ENCODE results near the gene IL10RB.
"Not testable (repeated sequence)": the region's sequence is repeated elsewhere in the genome, so short reads cannot be mapped to it uniquely, and the experiment has no call there.

The IL10RB gene

DNA sequence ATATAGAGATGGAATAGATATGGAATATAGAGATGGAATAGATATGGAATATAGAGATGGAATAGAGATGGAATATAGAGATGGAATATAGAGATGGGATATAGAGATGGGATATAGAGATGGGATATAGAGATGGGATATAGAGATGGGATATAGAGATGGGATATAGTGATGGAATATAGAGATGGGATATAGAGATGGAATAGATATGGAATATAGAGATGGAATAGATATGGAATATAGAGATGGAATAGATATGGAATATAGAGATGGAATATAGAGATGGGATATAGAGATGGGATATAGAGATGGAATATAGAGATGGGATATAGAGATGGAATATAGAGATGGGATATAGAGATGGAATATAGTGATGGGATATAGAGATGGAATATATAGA, 57.4 kb downstream of the IL10RB start:
- H3K4me3 ChIP-seq (ENCODE audit: control insufficient read depth in 1 of 7, extremely low read depth in 1 of 7, insufficient read depth in 4 of 7, low read depth in 2 of 7, low read length in 6 of 7): peak overlapping the region in 3 of 7 experiments; percentile 85 to 98 (median 93)
- POLR2A ChIA-PET; DNase-seq; CTCF ChIA-PET; H3K9me3 ChIP-seq (ENCODE audit: control extremely low read depth in 1 of 5, control insufficient read depth in 4 of 5, insufficient read depth in 2 of 5, low read depth in 1 of 5, low read length in 4 of 5); H3K27ac ChIP-seq (ENCODE audit: insufficient read depth in 1 of 2, low read depth in 1 of 2, low read length in 2 of 2, poor library complexity in 1 of 2, severe bottlenecking in 2 of 2); H3K36me3 ChIP-seq (ENCODE audit: control insufficient read depth in 4 of 4, insufficient read depth in 4 of 4, low read length in 3 of 4); H3K27me3 ChIP-seq (replicated peaks in 2 of 5; ENCODE audit: control insufficient read depth in 4 of 5, insufficient read depth in 5 of 5, low read length in 4 of 5): not testable (repeated sequence)
- H3K4me1 ChIP-seq (ENCODE audit: control extremely low read depth in 1 of 4, control insufficient read depth in 4 of 4, insufficient read depth in 4 of 4, low read length in 3 of 4): peaks cover 10 to 26% (median 13%) of the 10 kb centered on the region in 4 experiments

DNA sequence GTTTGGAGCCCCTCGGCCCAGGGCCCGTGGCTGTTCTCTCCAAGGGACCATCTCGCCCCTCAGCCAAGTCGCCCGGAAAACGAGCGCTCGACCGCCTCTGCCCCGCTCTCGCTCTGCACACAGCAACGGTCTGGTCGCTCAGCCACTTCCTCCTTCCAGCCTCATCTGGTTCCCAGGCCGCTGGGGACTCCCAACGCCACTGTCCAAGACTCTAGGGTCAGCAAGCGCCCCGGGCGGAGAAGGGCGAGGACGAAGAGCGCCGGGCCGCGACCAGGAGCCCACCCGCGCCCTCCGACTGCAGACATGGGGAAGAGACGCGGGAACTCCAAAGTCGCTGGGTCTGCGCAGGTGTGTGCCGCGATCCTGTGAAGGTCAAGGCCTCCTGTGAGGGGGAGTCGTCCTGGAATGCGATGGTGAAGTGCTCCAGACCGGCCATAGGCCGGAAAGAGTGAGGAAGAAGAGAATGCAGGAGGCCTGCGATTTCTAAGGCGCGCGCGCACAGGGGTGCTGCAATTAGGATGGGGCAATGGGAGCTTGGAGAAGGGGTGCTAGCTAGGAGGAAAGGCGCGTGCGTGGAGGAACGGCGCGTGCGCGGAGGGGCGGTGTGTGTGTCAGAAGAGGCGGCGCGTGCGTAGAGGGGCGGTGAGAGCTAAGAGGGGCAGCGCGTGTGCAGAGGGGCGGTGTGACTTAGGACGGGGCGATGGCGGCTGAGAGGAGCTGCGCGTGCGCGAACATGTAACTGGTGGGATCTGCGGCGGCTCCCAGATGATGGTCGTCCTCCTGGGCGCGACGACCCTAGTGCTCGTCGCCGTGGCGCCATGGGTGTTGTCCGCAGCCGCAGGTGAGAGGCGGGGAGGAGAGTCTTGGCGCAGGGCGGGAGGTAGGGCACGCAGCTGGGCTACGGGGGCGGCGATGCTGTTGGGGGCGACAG, 58.4 kb downstream of the IL10RB start, which contains the start of gene IFNAR1:
Gene IFNAR1 (plus strand): TSS at position 680 of the 931 bp plus-strand sequence. CDS start 86 bp downstream, at position 766.
- DNase-seq: peak; percentile 99
- Histone ChIP-seq H3K9me3 (ENCODE audit: control extremely low read depth in 1 of 5, control insufficient read depth in 4 of 5, insufficient read depth in 2 of 5, low read depth in 1 of 5, low read length in 4 of 5) (no peaks in the 10 kb centered on the region), H3K27ac (ENCODE audit: insufficient read depth in 1 of 2, low read depth in 1 of 2, low read length in 2 of 2, poor library complexity in 1 of 2, severe bottlenecking in 2 of 2) (peak within 1 kb of the TSS; percentile 79 to 94), H3K27me3 (replicated peaks in 2 of 5; ENCODE audit: control insufficient read depth in 4 of 5, insufficient read depth in 5 of 5, low read length in 4 of 5) (no peaks in the 10 kb centered on the region), H3K4me3 (ENCODE audit: control insufficient read depth in 1 of 7, extremely low read depth in 1 of 7, insufficient read depth in 4 of 7, low read depth in 2 of 7, low read length in 6 of 7) (peak within 1 kb of the TSS; percentile 75 to 98 (median 93)), H3K36me3 (ENCODE audit: control insufficient read depth in 4 of 4, insufficient read depth in 4 of 4, low read length in 3 of 4) (peaks cover 0 to 7% (median 0%) of the 10 kb centered on the region in 4 experiments), H3K4me1 (ENCODE audit: control extremely low read depth in 1 of 4, control insufficient read depth in 4 of 4, insufficient read depth in 4 of 4, low read length in 3 of 4) (peaks cover 10 to 26% (median 13%) of the 10 kb centered on the region in 4 experiments)
- CTCF ChIA-PET: interaction anchor here (0.6 to 2.3 kb wide), 11 partner anchors 8 to 96 kb away, joined by 3 to 14 read pairs (median 3); no protein-coding TSS in a partner anchor
- under 1% methylated on average over 60 of the region's 86 CpGs for WGBS (ENCODE audit: insufficient coverage)
- POLR2A ChIA-PET: interaction anchor here (0.6 to 1.4 kb wide), 7 partner anchors 15 to 552 kb away, joined by 3 to 4 read pairs (median 3); partner anchors contain the start of genes IL10RB and TMEM50B

DNA sequence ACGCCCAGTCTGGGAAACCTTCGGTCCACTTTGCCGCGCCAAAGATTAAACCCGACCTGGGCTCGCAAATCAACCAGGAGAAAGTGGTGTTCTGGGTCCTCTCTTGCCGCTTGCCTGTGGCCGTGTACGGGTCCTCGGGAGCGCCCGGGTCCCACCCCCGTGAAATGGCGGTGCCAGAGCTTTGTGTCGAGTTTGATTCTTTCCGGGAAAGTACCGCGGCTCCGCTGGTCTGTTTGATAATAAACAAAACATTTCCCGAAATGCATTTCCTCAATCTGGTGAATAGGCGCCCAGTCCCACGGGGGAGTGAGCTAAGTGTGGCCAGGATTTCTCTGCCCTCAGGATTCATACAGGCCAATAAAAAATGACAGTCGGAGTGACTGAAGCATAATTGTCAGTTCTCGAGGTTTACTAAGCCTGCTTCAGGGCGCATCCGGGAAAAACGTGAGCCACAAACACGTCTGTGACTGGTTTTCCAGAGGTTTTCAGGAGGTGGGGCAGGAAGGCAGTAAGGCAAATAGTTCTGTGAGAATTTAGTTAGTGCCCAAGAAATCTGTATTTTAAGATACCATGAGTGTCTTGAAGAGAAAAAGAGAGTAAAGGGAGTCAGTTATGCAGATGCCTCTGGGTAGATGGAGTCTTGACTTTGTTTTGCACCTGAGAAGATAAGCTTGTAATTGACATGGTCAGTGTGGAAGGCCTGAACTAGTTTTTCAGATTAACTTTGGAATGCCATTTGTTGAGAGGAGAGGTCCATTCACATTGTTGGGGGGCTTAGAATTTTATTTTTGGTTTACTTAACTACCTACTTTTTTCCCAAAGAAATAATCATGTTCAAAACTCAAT, 59.3 kb downstream of the IL10RB start:
- peak overlapping the region; percentile 79 to 94 for H3K27ac ChIP-seq (ENCODE audit: insufficient read depth in 1 of 2, low read depth in 1 of 2, low read length in 2 of 2, poor library complexity in 1 of 2, severe bottlenecking in 2 of 2)
- no peaks in the 10 kb centered on the region for H3K27me3 ChIP-seq (replicated peaks in 2 of 5; ENCODE audit: control insufficient read depth in 4 of 5, insufficient read depth in 5 of 5, low read length in 4 of 5)
- H3K4me3 ChIP-seq (ENCODE audit: control insufficient read depth in 1 of 7, extremely low read depth in 1 of 7, insufficient read depth in 4 of 7, low read depth in 2 of 7, low read length in 6 of 7): peak overlapping the region; percentile 75 to 98 (median 93)
- CTCF ChIA-PET: interaction anchor here (0.6 to 2.3 kb wide), 12 partner anchors 9 to 124 kb away, joined by 3 to 14 read pairs (median 3); no protein-coding TSS in a partner anchor
- peaks cover 10 to 26% (median 13%) of the 10 kb centered on the region in 4 experiments for H3K4me1 ChIP-seq (ENCODE audit: control extremely low read depth in 1 of 4, control insufficient read depth in 4 of 4, insufficient read depth in 4 of 4, low read length in 3 of 4)
- POLR2A ChIA-PET: interaction anchor here (0.7 to 1.4 kb wide), 6 partner anchors 24 to 553 kb away, joined by 3 to 4 read pairs (median 4); partner anchors contain the start of gene TMEM50B
- 0% methylated on average over 23 of the region's 28 CpGs for WGBS (ENCODE audit: insufficient coverage)
- peak; percentile 66 to 85 (median 85) for DNase-seq
- H3K9me3 ChIP-seq (ENCODE audit: control extremely low read depth in 1 of 5, control insufficient read depth in 4 of 5, insufficient read depth in 2 of 5, low read depth in 1 of 5, low read length in 4 of 5): no peaks in the 10 kb centered on the region
- peaks cover 0 to 8% (median 2%) of the 10 kb centered on the region in 4 experiments for H3K36me3 ChIP-seq (ENCODE audit: control insufficient read depth in 4 of 4, insufficient read depth in 4 of 4, low read length in 3 of 4)

DNA sequence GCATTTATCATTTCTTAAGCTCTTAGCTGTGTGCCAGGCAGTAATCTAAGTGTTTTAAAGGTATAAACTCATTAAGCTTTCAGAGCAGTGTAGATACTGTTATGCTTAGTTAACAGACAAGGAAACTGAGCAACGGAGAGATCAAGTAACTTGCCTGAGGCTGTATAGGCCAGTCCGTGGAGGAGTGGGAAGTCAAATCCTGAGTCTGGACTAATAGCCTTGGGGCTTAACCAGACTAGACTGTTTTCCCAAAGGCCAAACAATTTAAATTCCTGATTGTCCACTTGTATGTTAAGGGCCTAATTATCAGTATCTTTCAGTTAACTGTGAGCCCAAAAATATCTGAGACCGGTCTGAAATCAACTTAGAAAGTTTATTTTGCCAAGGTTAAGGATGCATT, 61.2 kb downstream of the IL10RB start:
- peaks cover 0 to 8% (median 5%) of the 10 kb centered on the region in 5 experiments for H3K9me3 ChIP-seq (ENCODE audit: control extremely low read depth in 1 of 5, control insufficient read depth in 4 of 5, insufficient read depth in 2 of 5, low read depth in 1 of 5, low read length in 4 of 5)
- CTCF ChIA-PET: no interaction called here
- POLR2A ChIA-PET: no interaction called here
- no peaks in the 10 kb centered on the region for H3K27me3 ChIP-seq (replicated peaks in 2 of 5; ENCODE audit: control insufficient read depth in 4 of 5, insufficient read depth in 5 of 5, low read length in 4 of 5)
- H3K36me3 ChIP-seq (ENCODE audit: control insufficient read depth in 4 of 4, insufficient read depth in 4 of 4, low read length in 3 of 4): peaks cover 3 to 27% (median 13%) of the 10 kb centered on the region in 4 experiments
- no peak overlapping the region for H3K27ac ChIP-seq (ENCODE audit: insufficient read depth in 1 of 2, low read depth in 1 of 2, low read length in 2 of 2, poor library complexity in 1 of 2, severe bottlenecking in 2 of 2)
- peaks cover 10 to 26% (median 13%) of the 10 kb centered on the region in 4 experiments for H3K4me1 ChIP-seq (ENCODE audit: control extremely low read depth in 1 of 4, control insufficient read depth in 4 of 4, insufficient read depth in 4 of 4, low read length in 3 of 4)
- DNase-seq: no peak
- H3K4me3 ChIP-seq (ENCODE audit: control insufficient read depth in 1 of 7, extremely low read depth in 1 of 7, insufficient read depth in 4 of 7, low read depth in 2 of 7, low read length in 6 of 7): no peak overlapping the region
- WGBS (ENCODE audit: insufficient coverage): 93% methylated on average over 3 of the region's 3 CpGs

DNA sequence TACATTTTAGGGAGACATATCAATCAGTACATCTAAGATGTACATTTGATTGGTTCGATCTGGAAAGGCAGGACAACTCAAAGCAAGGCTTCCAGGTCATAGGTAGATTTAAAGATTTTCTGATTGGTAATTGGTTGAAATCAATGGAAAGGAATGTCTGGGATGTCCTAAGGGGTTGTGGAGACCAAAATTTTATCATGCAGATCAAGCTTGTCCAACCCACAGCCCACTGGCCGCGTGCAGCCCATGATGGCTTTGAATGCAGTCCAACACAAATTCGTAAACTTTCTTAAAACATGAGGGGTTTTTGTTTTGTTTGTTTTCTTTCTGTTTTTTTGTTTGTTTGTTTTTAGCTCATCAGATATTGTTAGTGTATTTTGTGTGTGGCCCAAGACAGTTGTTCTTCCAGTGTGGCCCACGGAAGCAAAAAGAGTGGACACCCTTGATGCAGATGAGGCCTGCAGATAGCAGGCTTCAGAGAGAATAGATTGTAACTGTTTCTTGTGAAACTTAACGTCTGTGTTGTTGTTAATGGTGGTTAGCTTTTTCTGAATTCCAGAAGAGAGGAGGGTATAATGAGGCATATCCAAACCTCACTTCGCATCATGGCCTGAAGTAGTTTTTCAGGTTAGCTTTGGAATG, 61.7 kb downstream of the IL10RB start:
- DNase-seq: no peak
- WGBS (ENCODE audit: insufficient coverage): 100% methylated on average over 3 of the region's 7 CpGs
- H3K27me3 ChIP-seq (replicated peaks in 2 of 5; ENCODE audit: control insufficient read depth in 4 of 5, insufficient read depth in 5 of 5, low read length in 4 of 5): no peaks in the 10 kb centered on the region
- H3K4me3 ChIP-seq (ENCODE audit: control insufficient read depth in 1 of 7, extremely low read depth in 1 of 7, insufficient read depth in 4 of 7, low read depth in 2 of 7, low read length in 6 of 7): no peak overlapping the region
- peaks cover 0 to 12% (median 9%) of the 10 kb centered on the region in 5 experiments for H3K9me3 ChIP-seq (ENCODE audit: control extremely low read depth in 1 of 5, control insufficient read depth in 4 of 5, insufficient read depth in 2 of 5, low read depth in 1 of 5, low read length in 4 of 5)
- H3K27ac ChIP-seq (ENCODE audit: insufficient read depth in 1 of 2, low read depth in 1 of 2, low read length in 2 of 2, poor library complexity in 1 of 2, severe bottlenecking in 2 of 2): no peak overlapping the region
- H3K36me3 ChIP-seq (ENCODE audit: control insufficient read depth in 4 of 4, insufficient read depth in 4 of 4, low read length in 3 of 4): peaks cover 3 to 27% (median 13%) of the 10 kb centered on the region in 4 experiments
- ChIA-PET POLR2A (no interaction called here), CTCF (interaction anchor here (0.9 kb wide), 1 partner anchor 46 kb away, joined by 3 read pairs; no protein-coding TSS in a partner anchor)
- peaks cover 10 to 26% (median 13%) of the 10 kb centered on the region in 4 experiments for H3K4me1 ChIP-seq (ENCODE audit: control extremely low read depth in 1 of 4, control insufficient read depth in 4 of 4, insufficient read depth in 4 of 4, low read length in 3 of 4)

DNA sequence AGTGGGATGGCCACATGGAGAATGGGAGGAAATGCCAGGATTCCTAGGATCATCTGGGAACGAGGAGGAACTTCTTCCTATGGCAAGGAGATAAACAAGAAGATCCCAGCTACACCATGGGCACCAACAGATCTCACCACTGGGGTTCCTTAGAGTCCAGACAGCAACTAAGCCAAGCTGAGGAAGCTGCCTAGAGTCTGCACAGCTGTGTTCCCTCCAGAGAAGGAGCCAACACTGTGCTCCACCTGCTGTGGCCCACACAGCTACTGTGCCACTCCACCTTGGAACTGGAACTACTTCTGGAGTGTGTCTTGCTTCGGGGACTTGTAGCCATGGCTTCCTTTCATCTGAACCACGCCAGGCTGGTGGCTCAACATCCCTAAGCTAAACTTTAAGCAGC, 64.6 kb downstream of the IL10RB start:
- Histone ChIP-seq H3K4me1 (ENCODE audit: control extremely low read depth in 1 of 4, control insufficient read depth in 4 of 4, insufficient read depth in 4 of 4, low read length in 3 of 4) (peaks cover 7 to 17% (median 10%) of the 10 kb centered on the region in 4 experiments), H3K27ac (ENCODE audit: insufficient read depth in 1 of 2, low read depth in 1 of 2, low read length in 2 of 2, poor library complexity in 1 of 2, severe bottlenecking in 2 of 2) (no peak overlapping the region), H3K36me3 (ENCODE audit: control insufficient read depth in 4 of 4, insufficient read depth in 4 of 4, low read length in 3 of 4) (peaks cover 3 to 27% (median 19%) of the 10 kb centered on the region in 4 experiments), H3K27me3 (replicated peaks in 2 of 5; ENCODE audit: control insufficient read depth in 4 of 5, insufficient read depth in 5 of 5, low read length in 4 of 5) (no peaks in the 10 kb centered on the region), H3K9me3 (ENCODE audit: control extremely low read depth in 1 of 5, control insufficient read depth in 4 of 5, insufficient read depth in 2 of 5, low read depth in 1 of 5, low read length in 4 of 5) (peaks cover 4 to 19% (median 9%) of the 10 kb centered on the region in 5 experiments), H3K4me3 (ENCODE audit: control insufficient read depth in 1 of 7, extremely low read depth in 1 of 7, insufficient read depth in 4 of 7, low read depth in 2 of 7, low read length in 6 of 7) (no peak overlapping the region)
- DNase-seq: no peak
- ChIA-PET CTCF (interaction anchor here (0.7 to 2.9 kb wide), 8 partner anchors 12 to 130 kb away, joined by 3 to 10 read pairs (median 3); no protein-coding TSS in a partner anchor), POLR2A (no interaction called here)
- 95% methylated on average over 3 of the region's 3 CpGs for WGBS (ENCODE audit: insufficient coverage)

Measured in common myeloid progenitor, CD34-positive (primary cell).